Keratinocyte (primary cell): ENCODE measurements around the gene NRIP2.

Source experiments
- CTCF ChIP-seq, 3 experiments: IDR thresholded peaks in 1 of 3; conservative IDR thresholded peaks in 1 of 3; optimal IDR thresholded peaks in 1 of 3; 2 replicates in 2 of 3; 3 replicates in 1 of 3; pipeline versions ENCODE3 to v1.5.1; 2011; ENCODE audit warnings: low read length in 3 of 3, mild to moderate bottlenecking in 3 of 3, moderate library complexity in 2 of 3, control low read depth in 1 of 3, inconsistent platforms in 1 of 3; ENCODE audit not compliant: insufficient read depth in 2 of 3; ENCODE audit errors: extremely low read depth in 1 of 3
- EZH2 ChIP-seq: IDR thresholded peaks from one replicate; pipeline ENCODE4 v1.6.1; 2012; ENCODE audit warnings: inconsistent platforms, mild to moderate bottlenecking, low read length, moderate library complexity

DNA sequence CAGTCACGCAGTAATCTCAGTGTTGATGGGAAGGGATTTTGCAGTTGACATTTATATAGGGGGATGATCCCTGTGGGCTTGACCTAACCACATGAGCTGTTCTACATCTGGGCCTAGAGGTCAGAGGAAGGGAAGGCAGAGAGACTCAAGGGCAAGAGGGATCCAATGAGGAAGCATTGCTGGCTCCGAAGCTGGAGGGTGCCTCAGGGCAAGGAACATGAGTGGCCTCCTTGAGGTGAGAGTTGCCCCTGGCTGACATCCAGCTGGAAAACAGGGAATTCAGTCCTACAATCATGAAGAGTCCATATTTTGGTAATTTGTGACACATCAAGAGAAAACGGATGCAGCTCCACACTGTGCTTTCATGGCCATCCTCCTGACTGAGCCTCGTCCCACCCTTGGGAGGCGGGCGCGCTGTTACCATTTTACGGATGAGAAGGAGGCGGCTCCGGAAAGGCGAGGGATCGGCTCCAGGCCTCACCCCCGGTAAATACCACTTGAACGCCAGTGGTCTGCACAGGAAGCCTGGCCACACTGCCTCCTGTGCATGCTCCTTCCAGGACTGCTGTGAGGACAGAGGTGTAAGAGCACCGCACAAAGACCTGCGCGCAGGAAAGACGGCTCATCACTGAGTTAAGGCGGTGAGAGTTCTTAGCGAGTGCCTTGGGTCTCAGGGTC lies 58.6 kb downstream of the NRIP2 start:
- TF ChIP-seq CTCF (optimal IDR thresholded peaks at IDR 0.05 in 1 of 3, IDR thresholded peaks at IDR 0.05 in 1 of 3, conservative IDR thresholded peaks at IDR 0.05 in 1 of 3; ENCODE audit: extremely low read depth in 1 of 3, insufficient read depth in 2 of 3, low read length in 3 of 3): no peak
- no peak for TF ChIP-seq EZH2
